Astrocyte (in vitro differentiated cells and primary cell): Measurements from ENCODE around the gene NFATC3. TPM values are rescaled to one million over a fixed set of nuclear protein-coding genes. Genes with fewer than 3 reads are reported as not detected.
A peak's percentile ranks its signal among the peaks of the same experiment; 100 is the strongest.
"Not testable (repeated sequence)": the region's sequence is repeated elsewhere in the genome, so short reads cannot be mapped to it uniquely, and the experiment has no call there.

Source experiments
- DNase-seq: peaks from one replicate; pipeline ENCODE4 v3.0.0-alpha.2; 2010; ENCODE audit warnings: low read depth
- FAIRE-seq: peaks from 2 replicates; lab custom pipeline; 2011; peaks lifted over from hg19 to GRCh38; lab: Jason Lieb, UNC
- H2AFZ ChIP-seq: 2 replicates; pipeline ENCODE4 v1.6.0; 2012; ENCODE audit warnings: low read depth, low read length, inconsistent platforms
- H3K27ac ChIP-seq: 2 replicates; pipeline ENCODE4 v1.5.1; 2011; ENCODE audit warnings: low read depth, low read length, inconsistent platforms
- H3K27me3 ChIP-seq: 2 replicates; pipeline ENCODE4 v1.6.0; 2011; ENCODE audit warnings: low read length, inconsistent platforms; ENCODE audit not compliant: insufficient read depth
- H3K36me3 ChIP-seq: 2 replicates; pipeline ENCODE4 v1.5.1; 2011; ENCODE audit warnings: low read length, inconsistent platforms; ENCODE audit not compliant: insufficient read depth
- H3K4me1 ChIP-seq: 2 replicates; pipeline ENCODE4 v1.5.1; 2011; ENCODE audit warnings: low read length, inconsistent platforms; ENCODE audit not compliant: insufficient read depth
- H3K4me2 ChIP-seq: 2 replicates; pipeline ENCODE4 v1.6.0; 2012; ENCODE audit warnings: low read length, inconsistent platforms
- H3K4me3 ChIP-seq: 2 replicates; pipeline ENCODE4 v1.5.1; 2011; ENCODE audit warnings: low read depth, mild to moderate bottlenecking, low read length, inconsistent platforms; ENCODE audit not compliant: insufficient read depth
- H3K79me2 ChIP-seq: 2 replicates; pipeline ENCODE4 v1.6.0; 2012; ENCODE audit warnings: mild to moderate bottlenecking, low read length, inconsistent platforms; ENCODE audit not compliant: insufficient read depth
- H3K9ac ChIP-seq: 2 replicates; pipeline ENCODE4 v1.6.0; 2012; ENCODE audit warnings: mild to moderate bottlenecking, low read length, inconsistent platforms
- H3K9me3 ChIP-seq: 2 replicates; pipeline ENCODE4 v1.5.1; 2012; ENCODE audit warnings: low read depth, mild to moderate bottlenecking, low read length, inconsistent platforms; ENCODE audit not compliant: insufficient read depth
- H4K20me1 ChIP-seq: 2 replicates; pipeline ENCODE4 v1.6.0; 2012; ENCODE audit warnings: low read length, inconsistent platforms; ENCODE audit not compliant: insufficient read depth
- H3K27ac Mint-ChIP-seq: one replicate; pipeline ENCODE4 v1.8.0; 2021; ENCODE audit warnings: mild to moderate bottlenecking, mixed read lengths; ENCODE audit not compliant: unreplicated experiment
- H3K27me3 Mint-ChIP-seq: one replicate; pipeline ENCODE4 v1.8.0; 2021; ENCODE audit warnings: low read depth, mixed read lengths; ENCODE audit not compliant: unreplicated experiment
- H3K36me3 Mint-ChIP-seq: one replicate; pipeline ENCODE4 v1.8.0; 2021; ENCODE audit warnings: low read depth, mixed read lengths; ENCODE audit not compliant: unreplicated experiment
- H3K4me1 Mint-ChIP-seq: one replicate; pipeline ENCODE4 v1.8.0; 2021; ENCODE audit warnings: low read depth, mixed read lengths; ENCODE audit not compliant: unreplicated experiment
- H3K4me3 Mint-ChIP-seq: one replicate; pipeline ENCODE4 v1.8.0; 2021; ENCODE audit warnings: mild to moderate bottlenecking, moderate library complexity, mixed read lengths; ENCODE audit not compliant: unreplicated experiment
- H3K9me3 Mint-ChIP-seq: one replicate; pipeline ENCODE4 v1.8.0; 2021; ENCODE audit warnings: mild to moderate bottlenecking, mixed read lengths; ENCODE audit not compliant: unreplicated experiment
- EZH2 ChIP-seq: IDR thresholded peaks from 2 replicates; pipeline ENCODE4 v1.6.1; 2012; ENCODE audit warnings: mild to moderate bottlenecking, low read length, inconsistent platforms; ENCODE audit not compliant: insufficient read depth
- total RNA-seq: library from RNA; stranded (reverse); gene quantifications from 2 replicates; pipeline ENCODE4 v1.2.1, GENCODE V29; 2021
- TF ChIP-seq, protein P1 (sequence below): IDR thresholded peaks from 2 replicates; pipeline ENCODE4 v1.5.1; 2011; ENCODE audit warnings: low read depth, mild to moderate bottlenecking, inconsistent platforms, low read length, moderate library complexity; ENCODE audit not compliant: insufficient read depth

NFATC3 gene
- total RNA-seq, 1 donor from 2014 or later, result 34.0 TPM

DNA sequence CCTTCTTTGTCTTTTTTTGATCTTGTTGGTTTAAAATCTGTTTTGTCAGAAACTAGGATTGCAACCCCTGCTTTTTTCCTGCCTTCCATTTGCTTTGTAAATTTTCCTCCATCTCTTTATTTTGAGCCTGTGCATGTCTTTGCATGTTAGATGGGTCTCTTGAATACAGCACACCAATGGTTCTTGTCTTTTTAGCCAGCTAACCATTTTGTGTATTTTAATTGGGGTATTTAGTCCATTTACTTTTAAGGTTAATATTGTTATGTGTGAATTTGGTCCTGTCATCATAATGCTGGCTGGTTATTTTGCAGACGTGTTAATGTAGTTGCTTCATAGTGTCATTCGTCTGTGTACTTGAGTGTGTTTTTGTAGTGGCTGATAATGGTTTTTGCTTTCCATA lies 26.2 kb downstream of the NFATC3 start:
- no peak overlapping the region for H2AFZ ChIP-seq
- H3K27me3 ChIP-seq, result no peaks in the 10 kb centered on the region
- no peak overlapping the region for H3K4me3 Mint-ChIP-seq
- no peaks in the 10 kb centered on the region for H3K4me1 ChIP-seq
- H3K27me3 Mint-ChIP-seq, result no peaks in the 10 kb centered on the region
- peaks cover 67% of the 10 kb centered on the region for H4K20me1 ChIP-seq
- H3K27ac ChIP-seq, result no peak overlapping the region
- H3K9me3 Mint-ChIP-seq, result peaks cover 32% of the 10 kb centered on the region
- peaks cover 4% of the 10 kb centered on the region for H3K36me3 Mint-ChIP-seq
- DNase-seq, result no peak
- TF ChIP-seq EZH2, result no peak
- TF ChIP-seq, protein P1, sequence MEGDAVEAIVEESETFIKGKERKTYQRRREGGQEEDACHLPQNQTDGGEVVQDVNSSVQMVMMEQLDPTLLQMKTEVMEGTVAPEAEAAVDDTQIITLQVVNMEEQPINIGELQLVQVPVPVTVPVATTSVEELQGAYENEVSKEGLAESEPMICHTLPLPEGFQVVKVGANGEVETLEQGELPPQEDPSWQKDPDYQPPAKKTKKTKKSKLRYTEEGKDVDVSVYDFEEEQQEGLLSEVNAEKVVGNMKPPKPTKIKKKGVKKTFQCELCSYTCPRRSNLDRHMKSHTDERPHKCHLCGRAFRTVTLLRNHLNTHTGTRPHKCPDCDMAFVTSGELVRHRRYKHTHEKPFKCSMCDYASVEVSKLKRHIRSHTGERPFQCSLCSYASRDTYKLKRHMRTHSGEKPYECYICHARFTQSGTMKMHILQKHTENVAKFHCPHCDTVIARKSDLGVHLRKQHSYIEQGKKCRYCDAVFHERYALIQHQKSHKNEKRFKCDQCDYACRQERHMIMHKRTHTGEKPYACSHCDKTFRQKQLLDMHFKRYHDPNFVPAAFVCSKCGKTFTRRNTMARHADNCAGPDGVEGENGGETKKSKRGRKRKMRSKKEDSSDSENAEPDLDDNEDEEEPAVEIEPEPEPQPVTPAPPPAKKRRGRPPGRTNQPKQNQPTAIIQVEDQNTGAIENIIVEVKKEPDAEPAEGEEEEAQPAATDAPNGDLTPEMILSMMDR, result no peak
- H3K9ac ChIP-seq, result no peak overlapping the region
- no peak overlapping the region for H3K4me3 ChIP-seq
- peaks cover 1% of the 10 kb centered on the region for H3K4me1 Mint-ChIP-seq
- H3K79me2 ChIP-seq, result peaks cover 80% of the 10 kb centered on the region
- no peak for FAIRE-seq
- no peak overlapping the region for H3K4me2 ChIP-seq
- no peaks in the 10 kb centered on the region for H3K36me3 ChIP-seq
- no peaks in the 10 kb centered on the region for H3K9me3 ChIP-seq
- no peak overlapping the region for H3K27ac Mint-ChIP-seq

DNA sequence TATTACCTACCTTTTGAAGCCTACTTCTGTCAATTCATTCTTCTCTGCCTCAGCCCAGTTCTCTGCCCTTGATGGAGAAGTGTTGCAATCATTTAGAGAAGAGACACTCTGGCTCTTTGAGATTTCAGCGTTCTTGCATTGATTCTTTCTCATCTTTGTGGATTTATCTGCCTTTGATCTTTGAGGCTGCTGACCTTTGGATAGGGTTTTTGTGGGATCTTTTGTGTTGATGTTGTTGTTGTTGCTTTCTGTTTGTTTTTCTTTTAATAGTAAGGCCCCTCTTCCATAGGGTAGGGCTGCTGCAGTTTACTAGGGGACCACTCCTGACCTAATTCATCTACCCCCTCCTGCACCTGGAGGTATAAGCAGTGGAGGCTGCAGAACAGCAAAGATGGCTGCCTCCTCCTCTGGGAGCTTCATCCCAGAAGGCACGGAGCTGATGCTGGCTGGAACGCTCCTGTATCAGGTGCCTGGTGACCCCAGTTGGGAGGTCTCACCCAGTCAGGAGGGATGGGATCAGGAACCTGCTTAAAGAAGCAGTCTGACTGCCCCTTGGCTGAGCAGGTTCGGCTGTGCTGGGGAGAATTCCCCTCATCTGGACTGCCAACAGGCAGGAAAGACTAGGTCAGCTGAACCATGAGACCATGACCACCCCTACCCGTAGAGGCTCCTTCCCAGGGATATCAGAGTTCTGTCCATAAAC lies 28.0 kb downstream of the NFATC3 start:
- Mint-ChIP-seq H3K27me3 (no peaks in the 10 kb centered on the region), H3K4me1 (peaks cover 1% of the 10 kb centered on the region), H3K36me3 (peaks cover under 1% of the 10 kb centered on the region), H3K9me3 (peaks cover 30% of the 10 kb centered on the region), H3K27ac (peak overlapping the region; percentile 19), H3K4me3 (no peak overlapping the region)
- DNase-seq (no peak), FAIRE-seq (no peak)
- Histone ChIP-seq H3K27ac (no peak overlapping the region), H3K4me3 (no peak overlapping the region), H4K20me1 (peaks cover 80% of the 10 kb centered on the region), H3K9me3 (no peaks in the 10 kb centered on the region), H3K27me3 (no peaks in the 10 kb centered on the region), H3K4me1 (no peaks in the 10 kb centered on the region), H3K9ac (no peak overlapping the region), H2AFZ (no peak overlapping the region), H3K79me2 (peaks cover 82% of the 10 kb centered on the region), H3K36me3 (no peaks in the 10 kb centered on the region), H3K4me2 (no peak overlapping the region)
- TF ChIP-seq, protein P1, result no peak
- TF ChIP-seq EZH2, result no peak

- TF ChIP-seq, protein P1, result no peak
- TF ChIP-seq EZH2, result no peak
Measured at GRCh38 chr16:68113765-68114240, 28.6 kb downstream of the NFATC3 start.

GRCh38 chr16:68114939-68115338 lies 29.8 kb downstream of the NFATC3 start:
- DNase-seq, H3K27ac ChIP-seq, H3K9ac ChIP-seq, H3K4me1 Mint-ChIP-seq, H2AFZ ChIP-seq, H3K4me3 Mint-ChIP-seq, H3K9me3 ChIP-seq, H3K36me3 Mint-ChIP-seq, H3K36me3 ChIP-seq, FAIRE-seq, H3K27me3 ChIP-seq, H3K4me3 ChIP-seq, H3K4me2 ChIP-seq, H3K27me3 Mint-ChIP-seq, H3K4me1 ChIP-seq: not testable (repeated sequence)
- peaks cover 79% of the 10 kb centered on the region for H4K20me1 ChIP-seq
- Mint-ChIP-seq H3K9me3 (peaks cover 14% of the 10 kb centered on the region), H3K27ac (peak overlapping the region; percentile 56)
- peaks cover 81% of the 10 kb centered on the region for H3K79me2 ChIP-seq

More at GRCh38 chr16:68113765-68114240, 28.6 kb downstream of the NFATC3 start:
- DNase-seq (no peak), FAIRE-seq (no peak)
- H3K9me3 ChIP-seq, result no peaks in the 10 kb centered on the region
- H3K27me3 Mint-ChIP-seq, result no peaks in the 10 kb centered on the region
- H3K27ac ChIP-seq, result no peak overlapping the region
- no peak overlapping the region for H3K4me3 Mint-ChIP-seq
- H3K4me1 Mint-ChIP-seq, result peaks cover 1% of the 10 kb centered on the region
- peaks cover 25% of the 10 kb centered on the region for H3K9me3 Mint-ChIP-seq
- no peak overlapping the region for H3K9ac ChIP-seq
- no peak overlapping the region for H3K4me2 ChIP-seq
- H3K79me2 ChIP-seq, result peaks cover 82% of the 10 kb centered on the region
- no peaks in the 10 kb centered on the region for H3K36me3 Mint-ChIP-seq
- no peaks in the 10 kb centered on the region for H3K4me1 ChIP-seq
- H3K36me3 ChIP-seq, result no peaks in the 10 kb centered on the region
- no peaks in the 10 kb centered on the region for H3K27me3 ChIP-seq
- H2AFZ ChIP-seq, result no peak overlapping the region
- no peak overlapping the region for H3K27ac Mint-ChIP-seq
- H4K20me1 ChIP-seq, result peaks cover 74% of the 10 kb centered on the region
- no peak overlapping the region for H3K4me3 ChIP-seq
